A549 (cell line): Measurements from ENCODE around the gene HSD17B4. TPM values are rescaled to one million over a fixed set of nuclear protein-coding genes. Genes with fewer than 3 reads are reported as not detected.

Source experiments
- ATAC-seq, 2 experiments: fragments of 200-7000 bp in 1 of 2; fragments of >200 bp in 1 of 2; cut with Nextera tagmentation in 1 of 2; cut with Tn5 transposase in 1 of 2; 3 replicates each; pipeline versions ENCODE4 v1.8.0 to v1.9.1; 2018 to 2020; ENCODE audit warnings: mild to moderate bottlenecking in 1 of 2, moderate library complexity in 1 of 2
- CTCF ChIA-PET: fragments of 300-600 bp; sonication (Branson Sonifier 250); formaldehyde crosslinking; extraction: SDS; loops from one replicate; lab custom pipeline; 2021; ENCODE audit warnings: antibody characterized with exemption, inconsistent platforms; lab: Yijun Ruan, JAX
- POLR2A ChIA-PET: fragments of 350-600 bp; formaldehyde crosslinking; extraction: SDS; loops from one replicate; lab custom pipeline; 2021; ENCODE audit warnings: antibody characterized with exemption, inconsistent platforms; lab: Yijun Ruan, JAX
- DNase-seq, 2 experiments: peaks; one replicate each; pipeline versions ENCODE4 v3.0.0 to v3.0.0-alpha.2; 2011 to 2016; ENCODE audit warnings: low read depth in 1 of 2, low spot score in 1 of 2
- FAIRE-seq: peaks from 2 replicates; lab custom pipeline; 2011; peaks lifted over from hg19 to GRCh38; lab: Jason Lieb, UNC
- H3K27ac ChIP-seq, 2 experiments: fragments of >200 bp; sonication (Bioruptor Twin); formaldehyde crosslinking; 3 replicates each; pipeline ENCODE4 v1.5.1; 2016 to 2017
- H3K4me1 ChIP-seq: fragments of >200 bp; sonication (Bioruptor Twin); formaldehyde crosslinking; 3 replicates; pipeline ENCODE4 v1.6.1; 2016
- H3K4me2 ChIP-seq: fragments of >200 bp; sonication (Bioruptor Twin); formaldehyde crosslinking; 3 replicates; pipeline ENCODE4 v1.6.1; 2016
- H3K4me3 ChIP-seq: fragments of >200 bp; sonication (Bioruptor Twin); formaldehyde crosslinking; 3 replicates; pipeline ENCODE4 v1.5.1; 2016
- H3K9me3 ChIP-seq: fragments of >200 bp; sonication (Bioruptor Twin); formaldehyde crosslinking; 3 replicates; pipeline ENCODE4 v1.6.1; 2016
- CBX2 ChIP-seq: fragments of 200-600 bp; sonication (generic); IDR thresholded peaks from 2 replicates; pipeline ENCODE4 v1.6.1; 2016; ENCODE audit warnings: low read depth, mild to moderate bottlenecking, borderline replicate concordance
- CEBPB ChIP-seq, 2 experiments: fragments of >200 bp in 1 of 2; sonication (Bioruptor Twin) in 1 of 2; formaldehyde crosslinking in 1 of 2; IDR thresholded peaks; 2 replicates each; pipeline ENCODE4 v1.6.1; 2012 to 2016
- CHD2 ChIP-seq: fragments of 150-350 bp; IDR thresholded peaks from 2 replicates; pipeline ENCODE4 v1.6.1; 2014; ENCODE audit warnings: low read length; ENCODE audit not compliant: partially characterized antibody
- CHD4 ChIP-seq: fragments of 200-600 bp; sonication (generic); IDR thresholded peaks from 2 replicates; pipeline ENCODE4 v1.6.1; 2016; ENCODE audit warnings: antibody characterized with exemption, mild to moderate bottlenecking, borderline replicate concordance
- HDAC2 ChIP-seq: fragments of 200-600 bp; sonication (generic); IDR thresholded peaks from 2 replicates; pipeline ENCODE4 v1.6.1; 2016
- JUNB ChIP-seq: fragments of >200 bp; sonication (Bioruptor Twin); formaldehyde crosslinking; IDR thresholded peaks from 2 replicates; pipeline ENCODE4 v1.6.1; 2016
- MAZ ChIP-seq: fragments of 150-350 bp; IDR thresholded peaks from 2 replicates; pipeline ENCODE4 v1.6.1; 2014; ENCODE audit warnings: antibody characterized with exemption, low read depth, low read length, borderline replicate concordance
- NFE2L2 ChIP-seq: fragments of 150-350 bp; conservative IDR thresholded peaks from 2 replicates; pipeline ENCODE4 v1.6.1; 2014; ENCODE audit warnings: low read length
- NR3C1 ChIP-seq: fragments of >200 bp; sonication (Bioruptor Twin); formaldehyde crosslinking; IDR thresholded peaks from 3 replicates; pipeline ENCODE4 v1.6.1; 2017
- RAD21 ChIP-seq, 2 experiments: fragments of >200 bp in 1 of 2; sonication (Bioruptor Twin) in 1 of 2; formaldehyde crosslinking in 1 of 2; IDR thresholded peaks in 1 of 2; conservative IDR thresholded peaks in 1 of 2; 2 replicates in 1 of 2; 3 replicates in 1 of 2; pipeline ENCODE4 v1.6.1; 2012 to 2018; ENCODE audit warnings: inconsistent platforms in 1 of 2
- RCOR1 ChIP-seq: fragments of 150-350 bp; IDR thresholded peaks from 2 replicates; pipeline ENCODE4 v1.6.1; 2014; ENCODE audit warnings: antibody characterized with exemption, low read length, low read depth
- ZFP36 ChIP-seq: fragments of 450-650 bp; IDR thresholded peaks from 2 replicates; pipeline ENCODE4 v1.6.1; 2014; ENCODE audit warnings: borderline replicate concordance; ENCODE audit not compliant: partially characterized antibody
- WGBS: methylation state at CpG from one replicate; pipeline ENCODE4 v1.1.6; 2017; ENCODE audit errors: missing lambda C conversion rate; 5-methylcytosine and 5-hydroxymethylcytosine counted together
- polyA plus RNA-seq, 4 experiments: library from polyadenylated mRNA; depleted of rRNA in 3 of 4; stranded (reverse); fragments of >200 nt; fragmentation: RNase III in 1 of 4; extraction: RNeasy Plus Mini Kit Qiagen cat#74134 plus additional on column Dnase treatment in 1 of 4; gene quantifications; 2 replicates in 3 of 4; 3 replicates in 1 of 4; pipeline ENCODE4 v1.2.3, GENCODE V29; 2011 to 2017
- TF ChIP-seq, protein P1 (sequence below): fragments of 150-350 bp; IDR thresholded peaks from 2 replicates; pipeline ENCODE4 v1.6.1; 2014; ENCODE audit warnings: low read depth, mild to moderate bottlenecking, low read length
- TF ChIP-seq, protein P2 (sequence below): fragments of >200 bp; sonication (Bioruptor Twin); formaldehyde crosslinking; IDR thresholded peaks from 3 replicates; pipeline ENCODE4 v1.5.1; 2016
- TF ChIP-seq, protein P3 (sequence below): IDR thresholded peaks from 2 replicates; pipeline ENCODE4 v1.6.1; 2012
- TF ChIP-seq, protein P4 (sequence below): IDR thresholded peaks from 2 replicates; pipeline ENCODE4 v1.6.1; 2012; ENCODE audit warnings: low read depth, borderline replicate concordance
- TF ChIP-seq, protein P5 (sequence below): IDR thresholded peaks from 2 replicates; pipeline ENCODE4 v1.6.1; 2012
- TF ChIP-seq, protein P6 (sequence below): fragments of 200-600 bp; sonication (generic); IDR thresholded peaks from 2 replicates; pipeline ENCODE4 v1.6.1; 2016; ENCODE audit warnings: antibody characterized with exemption, mild to moderate bottlenecking, moderate library complexity

The HSD17B4 gene
- polyA plus RNA-seq, 2 of the 4 experiments (the other 2 are of a cell fraction): 121 to 135 TPM

DNA sequence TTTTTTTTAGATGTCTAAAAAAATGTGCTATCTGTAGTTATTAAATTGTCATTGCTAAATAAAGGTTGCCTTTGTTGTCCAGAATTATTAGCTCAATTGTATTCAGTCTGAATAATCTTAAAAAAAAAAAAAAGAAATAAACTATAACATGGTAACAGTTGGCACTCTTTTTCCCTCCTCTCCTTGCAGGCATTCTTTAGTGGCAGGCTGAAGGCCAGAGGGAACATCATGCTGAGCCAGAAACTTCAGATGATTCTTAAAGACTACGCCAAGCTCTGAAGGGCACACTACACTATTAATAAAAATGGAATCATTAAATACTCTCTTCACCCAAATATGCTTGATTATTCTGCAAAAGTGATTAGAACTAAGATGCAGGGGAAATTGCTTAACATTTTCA is 89.4 kb downstream of the HSD17B4 start:
- Histone ChIP-seq H3K4me3 (no peak overlapping the region), H3K4me2 (no peak overlapping the region), H3K4me1 (peaks cover 4% of the 10 kb centered on the region; the same call in 1 of the 3 replicates), H3K9me3 (no peaks in the 10 kb centered on the region), H3K27ac (no peak overlapping the region)
- ATAC-seq (no peak), DNase-seq (no peak), FAIRE-seq (no peak)
- TF ChIP-seq CBX2 (no peak), RAD21 (conservative IDR thresholded peaks at IDR 0.05 in 1 of 2, IDR thresholded peaks at IDR 0.05 in 1 of 2) (no peak), CHD4 (no peak), CHD2 (no peak), HDAC2 (no peak), CEBPB (IDR thresholded peaks at IDR 0.05) (no peak), ZFP36 (no peak), MAZ (no peak), RCOR1 (no peak), NFE2L2 (no peak), NR3C1 (no peak)
- TF ChIP-seq, protein P1, sequence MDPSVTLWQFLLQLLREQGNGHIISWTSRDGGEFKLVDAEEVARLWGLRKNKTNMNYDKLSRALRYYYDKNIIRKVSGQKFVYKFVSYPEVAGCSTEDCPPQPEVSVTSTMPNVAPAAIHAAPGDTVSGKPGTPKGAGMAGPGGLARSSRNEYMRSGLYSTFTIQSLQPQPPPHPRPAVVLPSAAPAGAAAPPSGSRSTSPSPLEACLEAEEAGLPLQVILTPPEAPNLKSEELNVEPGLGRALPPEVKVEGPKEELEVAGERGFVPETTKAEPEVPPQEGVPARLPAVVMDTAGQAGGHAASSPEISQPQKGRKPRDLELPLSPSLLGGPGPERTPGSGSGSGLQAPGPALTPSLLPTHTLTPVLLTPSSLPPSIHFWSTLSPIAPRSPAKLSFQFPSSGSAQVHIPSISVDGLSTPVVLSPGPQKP: no peak
- TF ChIP-seq, protein P2, sequence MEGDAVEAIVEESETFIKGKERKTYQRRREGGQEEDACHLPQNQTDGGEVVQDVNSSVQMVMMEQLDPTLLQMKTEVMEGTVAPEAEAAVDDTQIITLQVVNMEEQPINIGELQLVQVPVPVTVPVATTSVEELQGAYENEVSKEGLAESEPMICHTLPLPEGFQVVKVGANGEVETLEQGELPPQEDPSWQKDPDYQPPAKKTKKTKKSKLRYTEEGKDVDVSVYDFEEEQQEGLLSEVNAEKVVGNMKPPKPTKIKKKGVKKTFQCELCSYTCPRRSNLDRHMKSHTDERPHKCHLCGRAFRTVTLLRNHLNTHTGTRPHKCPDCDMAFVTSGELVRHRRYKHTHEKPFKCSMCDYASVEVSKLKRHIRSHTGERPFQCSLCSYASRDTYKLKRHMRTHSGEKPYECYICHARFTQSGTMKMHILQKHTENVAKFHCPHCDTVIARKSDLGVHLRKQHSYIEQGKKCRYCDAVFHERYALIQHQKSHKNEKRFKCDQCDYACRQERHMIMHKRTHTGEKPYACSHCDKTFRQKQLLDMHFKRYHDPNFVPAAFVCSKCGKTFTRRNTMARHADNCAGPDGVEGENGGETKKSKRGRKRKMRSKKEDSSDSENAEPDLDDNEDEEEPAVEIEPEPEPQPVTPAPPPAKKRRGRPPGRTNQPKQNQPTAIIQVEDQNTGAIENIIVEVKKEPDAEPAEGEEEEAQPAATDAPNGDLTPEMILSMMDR: no peak
- TF ChIP-seq, protein P3, sequence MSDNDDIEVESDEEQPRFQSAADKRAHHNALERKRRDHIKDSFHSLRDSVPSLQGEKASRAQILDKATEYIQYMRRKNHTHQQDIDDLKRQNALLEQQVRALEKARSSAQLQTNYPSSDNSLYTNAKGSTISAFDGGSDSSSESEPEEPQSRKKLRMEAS: no peak
- TF ChIP-seq, protein P4, sequence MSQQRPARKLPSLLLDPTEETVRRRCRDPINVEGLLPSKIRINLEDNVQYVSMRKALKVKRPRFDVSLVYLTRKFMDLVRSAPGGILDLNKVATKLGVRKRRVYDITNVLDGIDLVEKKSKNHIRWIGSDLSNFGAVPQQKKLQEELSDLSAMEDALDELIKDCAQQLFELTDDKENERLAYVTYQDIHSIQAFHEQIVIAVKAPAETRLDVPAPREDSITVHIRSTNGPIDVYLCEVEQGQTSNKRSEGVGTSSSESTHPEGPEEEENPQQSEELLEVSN: no peak
- TF ChIP-seq, protein P5, sequence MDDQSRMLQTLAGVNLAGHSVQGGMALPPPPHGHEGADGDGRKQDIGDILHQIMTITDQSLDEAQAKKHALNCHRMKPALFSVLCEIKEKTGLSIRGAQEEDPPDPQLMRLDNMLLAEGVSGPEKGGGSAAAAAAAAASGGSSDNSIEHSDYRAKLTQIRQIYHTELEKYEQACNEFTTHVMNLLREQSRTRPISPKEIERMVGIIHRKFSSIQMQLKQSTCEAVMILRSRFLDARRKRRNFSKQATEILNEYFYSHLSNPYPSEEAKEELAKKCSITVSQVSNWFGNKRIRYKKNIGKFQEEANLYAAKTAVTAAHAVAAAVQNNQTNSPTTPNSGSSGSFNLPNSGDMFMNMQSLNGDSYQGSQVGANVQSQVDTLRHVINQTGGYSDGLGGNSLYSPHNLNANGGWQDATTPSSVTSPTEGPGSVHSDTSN: no peak
- TF ChIP-seq, protein P6, sequence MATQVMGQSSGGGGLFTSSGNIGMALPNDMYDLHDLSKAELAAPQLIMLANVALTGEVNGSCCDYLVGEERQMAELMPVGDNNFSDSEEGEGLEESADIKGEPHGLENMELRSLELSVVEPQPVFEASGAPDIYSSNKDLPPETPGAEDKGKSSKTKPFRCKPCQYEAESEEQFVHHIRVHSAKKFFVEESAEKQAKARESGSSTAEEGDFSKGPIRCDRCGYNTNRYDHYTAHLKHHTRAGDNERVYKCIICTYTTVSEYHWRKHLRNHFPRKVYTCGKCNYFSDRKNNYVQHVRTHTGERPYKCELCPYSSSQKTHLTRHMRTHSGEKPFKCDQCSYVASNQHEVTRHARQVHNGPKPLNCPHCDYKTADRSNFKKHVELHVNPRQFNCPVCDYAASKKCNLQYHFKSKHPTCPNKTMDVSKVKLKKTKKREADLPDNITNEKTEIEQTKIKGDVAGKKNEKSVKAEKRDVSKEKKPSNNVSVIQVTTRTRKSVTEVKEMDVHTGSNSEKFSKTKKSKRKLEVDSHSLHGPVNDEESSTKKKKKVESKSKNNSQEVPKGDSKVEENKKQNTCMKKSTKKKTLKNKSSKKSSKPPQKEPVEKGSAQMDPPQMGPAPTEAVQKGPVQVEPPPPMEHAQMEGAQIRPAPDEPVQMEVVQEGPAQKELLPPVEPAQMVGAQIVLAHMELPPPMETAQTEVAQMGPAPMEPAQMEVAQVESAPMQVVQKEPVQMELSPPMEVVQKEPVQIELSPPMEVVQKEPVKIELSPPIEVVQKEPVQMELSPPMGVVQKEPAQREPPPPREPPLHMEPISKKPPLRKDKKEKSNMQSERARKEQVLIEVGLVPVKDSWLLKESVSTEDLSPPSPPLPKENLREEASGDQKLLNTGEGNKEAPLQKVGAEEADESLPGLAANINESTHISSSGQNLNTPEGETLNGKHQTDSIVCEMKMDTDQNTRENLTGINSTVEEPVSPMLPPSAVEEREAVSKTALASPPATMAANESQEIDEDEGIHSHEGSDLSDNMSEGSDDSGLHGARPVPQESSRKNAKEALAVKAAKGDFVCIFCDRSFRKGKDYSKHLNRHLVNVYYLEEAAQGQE: no peak
- WGBS: 85% methylated on average over 1 of the region's 1 CpG
- POLR2A ChIA-PET: no interaction called here
- CTCF ChIA-PET: no interaction called here

DNA sequence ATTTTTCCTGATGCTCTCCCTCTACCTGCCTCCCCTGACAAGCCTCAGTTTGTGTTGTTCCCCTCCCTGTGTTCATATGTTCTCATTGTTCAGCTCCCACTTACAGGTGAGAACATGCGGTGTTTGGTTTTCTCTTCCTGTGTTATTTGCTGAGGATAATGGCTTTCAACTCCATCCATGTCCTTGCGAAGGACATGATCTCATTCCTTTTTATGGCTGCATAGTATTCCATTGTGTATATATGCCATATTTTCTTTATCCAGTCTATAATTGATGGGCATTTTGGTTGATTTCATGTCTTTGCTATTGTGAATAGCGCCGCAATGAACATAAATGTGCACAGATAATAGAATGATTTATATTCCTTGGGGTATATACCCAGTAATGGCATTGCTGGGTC is 99.5 kb downstream of the HSD17B4 start:
- Histone ChIP-seq H3K4me1 (no peaks in the 10 kb centered on the region), H3K27ac (no peak overlapping the region), H3K4me2 (no peak overlapping the region), H3K9me3 (no peaks in the 10 kb centered on the region), H3K4me3 (no peak overlapping the region)
- POLR2A ChIA-PET: no interaction called here
- WGBS: 48% methylated on average over 4 of the region's 4 CpGs
- CTCF ChIA-PET: no interaction called here
- no peak for DNase-seq
- no peak for ATAC-seq
- no peak for TF ChIP-seq JUNB
- TF ChIP-seq, protein P4: no peak
- no peak for FAIRE-seq
